GM13977 (cell line): ENCODE results near the gene SYTL3.
A peak's percentile ranks its signal among the peaks of the same experiment; 100 is the strongest.

Experiments used
- DNase-seq: peaks from one replicate; pipeline ENCODE4 v3.0.0; 2012; ENCODE audit warnings: low spot score
- in situ Hi-C: fragments of 300-500 bp; cut with MboI; formaldehyde crosslinking; loops from one replicate; pipeline ENCODE4 v1.12.0; 2022; ENCODE audit warnings: low sequenced_read_pairs, low pct_unique_long_range_greater_than_20kb, mixed read lengths, inconsistent platforms; ENCODE audit not compliant: unreplicated experiment
- TF ChIP-seq, protein P1 (sequence below): IDR thresholded peaks from 2 replicates; pipeline ENCODE4 v1.5.1; 2012; ENCODE audit warnings: mild to moderate bottlenecking, control low read depth; ENCODE audit not compliant: insufficient read depth; ENCODE audit errors: extremely low read depth, missing control alignments

Gene SYTL3

DNA sequence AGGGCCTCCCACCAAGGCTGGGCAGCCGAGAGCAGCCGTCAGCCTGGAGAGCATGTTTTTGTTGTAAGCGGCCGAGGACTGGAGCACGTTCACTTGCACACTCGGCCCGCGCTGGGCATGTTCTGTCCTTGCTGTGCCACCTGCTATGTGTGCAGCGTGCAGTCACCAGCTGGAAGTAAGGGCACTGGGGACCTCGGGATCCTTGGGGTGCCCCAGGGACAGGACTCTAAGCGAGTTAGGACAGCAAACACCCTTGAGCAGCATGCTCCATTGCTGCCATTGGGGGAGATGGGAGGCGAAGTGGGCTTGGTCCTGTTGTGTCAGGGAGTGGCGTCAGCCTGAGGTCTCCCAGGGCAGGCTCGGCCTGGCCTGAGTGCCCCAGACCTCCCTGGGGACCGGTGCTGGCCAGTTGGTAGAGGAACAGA lies 24.0 kb upstream of the SYTL3 start:
- in situ Hi-C loops: no loop called here
- TF ChIP-seq, protein P1, sequence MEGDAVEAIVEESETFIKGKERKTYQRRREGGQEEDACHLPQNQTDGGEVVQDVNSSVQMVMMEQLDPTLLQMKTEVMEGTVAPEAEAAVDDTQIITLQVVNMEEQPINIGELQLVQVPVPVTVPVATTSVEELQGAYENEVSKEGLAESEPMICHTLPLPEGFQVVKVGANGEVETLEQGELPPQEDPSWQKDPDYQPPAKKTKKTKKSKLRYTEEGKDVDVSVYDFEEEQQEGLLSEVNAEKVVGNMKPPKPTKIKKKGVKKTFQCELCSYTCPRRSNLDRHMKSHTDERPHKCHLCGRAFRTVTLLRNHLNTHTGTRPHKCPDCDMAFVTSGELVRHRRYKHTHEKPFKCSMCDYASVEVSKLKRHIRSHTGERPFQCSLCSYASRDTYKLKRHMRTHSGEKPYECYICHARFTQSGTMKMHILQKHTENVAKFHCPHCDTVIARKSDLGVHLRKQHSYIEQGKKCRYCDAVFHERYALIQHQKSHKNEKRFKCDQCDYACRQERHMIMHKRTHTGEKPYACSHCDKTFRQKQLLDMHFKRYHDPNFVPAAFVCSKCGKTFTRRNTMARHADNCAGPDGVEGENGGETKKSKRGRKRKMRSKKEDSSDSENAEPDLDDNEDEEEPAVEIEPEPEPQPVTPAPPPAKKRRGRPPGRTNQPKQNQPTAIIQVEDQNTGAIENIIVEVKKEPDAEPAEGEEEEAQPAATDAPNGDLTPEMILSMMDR: no peak
- DNase-seq: no peak

DNA sequence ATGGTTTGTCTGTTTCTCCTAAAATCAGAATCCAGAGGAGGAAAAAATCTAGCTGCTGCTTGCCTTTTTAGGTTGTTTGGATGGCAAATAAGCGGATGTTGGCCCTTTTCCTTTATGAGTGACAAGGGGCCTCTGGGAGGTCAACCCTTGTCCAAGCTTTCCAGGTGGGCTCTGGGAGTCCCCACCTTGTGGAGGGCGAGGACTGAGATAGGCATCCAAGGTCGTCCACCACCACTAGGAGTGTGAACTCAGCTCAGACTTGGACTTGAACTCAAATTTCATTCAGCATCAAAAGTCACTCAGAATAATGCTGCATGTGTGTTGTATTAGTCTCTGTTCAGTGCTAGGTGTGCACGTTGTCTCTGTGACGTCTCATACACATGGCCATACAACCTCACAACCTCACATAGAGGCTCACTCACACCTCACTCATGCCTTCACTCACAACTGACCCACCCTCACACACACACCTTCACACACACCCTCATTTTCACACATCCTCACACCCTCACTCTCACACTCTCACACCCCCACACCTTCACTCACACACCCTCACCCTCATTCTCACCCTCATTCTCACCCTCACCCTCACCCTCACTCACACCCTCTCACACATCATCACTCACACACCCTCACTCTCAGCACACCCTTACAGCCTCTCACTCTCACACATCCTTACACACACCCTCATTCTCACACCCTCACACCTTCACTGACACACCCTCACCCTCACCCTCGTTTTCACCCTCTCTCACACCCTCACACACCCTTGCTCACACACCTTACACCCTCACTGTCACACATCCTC lies 23.3 kb upstream of the SYTL3 start:
- no peak for DNase-seq
- TF ChIP-seq, protein P1: no peak
- in situ Hi-C loops: no loop called here

DNA sequence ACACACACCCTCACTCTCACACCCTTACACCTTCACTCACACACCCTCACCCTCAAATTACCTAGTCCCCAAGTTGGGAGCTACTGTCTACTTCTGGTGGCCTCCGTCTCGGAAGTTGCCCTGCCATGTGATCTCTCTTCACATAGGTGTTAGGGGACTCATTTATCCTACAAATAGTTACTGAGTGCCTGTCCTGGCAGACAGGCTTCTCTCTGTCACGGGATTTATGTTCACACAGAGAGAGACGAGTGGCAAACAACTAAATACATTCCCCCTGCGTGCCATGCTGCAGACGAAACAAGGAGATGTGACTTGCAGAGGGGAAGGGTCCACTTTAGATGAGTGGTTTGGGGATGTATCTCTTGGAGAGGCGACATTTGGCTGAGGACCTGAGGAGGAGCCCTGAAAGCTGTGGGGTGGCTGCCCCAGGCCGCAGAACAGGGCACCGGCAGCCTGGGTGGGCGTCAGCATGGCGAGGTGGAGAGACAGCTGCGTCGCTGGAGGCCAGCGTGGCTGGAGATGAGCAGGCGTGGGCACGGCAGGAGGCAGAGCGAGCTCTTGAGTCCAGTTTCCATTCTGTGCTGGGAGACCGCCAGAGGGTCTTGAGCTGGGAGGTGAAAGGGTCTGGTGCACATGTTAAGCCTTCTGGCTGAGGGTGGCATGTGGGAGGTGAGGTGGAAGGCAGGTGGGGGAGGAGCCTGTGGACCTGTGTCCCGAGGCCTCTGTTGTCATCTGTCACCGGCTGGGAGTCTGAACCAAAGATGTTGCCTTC lies 22.5 kb upstream of the SYTL3 start:
- in situ Hi-C loops: no loop called here
- no peak for DNase-seq

DNA sequence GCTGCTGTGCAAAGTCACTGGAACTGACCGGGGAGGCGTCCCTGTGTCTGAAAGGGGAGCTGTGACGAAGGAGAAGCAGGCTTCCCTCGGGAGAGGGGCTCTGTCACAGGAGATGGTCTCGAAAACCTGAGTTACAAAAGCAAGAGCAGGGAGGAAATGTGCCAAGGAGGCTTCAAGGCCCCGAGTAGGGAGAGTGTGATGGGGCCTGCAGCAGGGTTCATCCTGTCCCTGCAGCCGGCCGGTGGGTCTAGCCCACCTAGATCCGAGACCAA lies 22.0 kb upstream of the SYTL3 start:
- DNase-seq: no peak
- TF ChIP-seq, protein P1: no peak
- in situ Hi-C loops: no loop called here

More for the DNA sequence above, 22.5 kb upstream of the SYTL3 start:
- TF ChIP-seq, protein P1: no peak

DNA sequence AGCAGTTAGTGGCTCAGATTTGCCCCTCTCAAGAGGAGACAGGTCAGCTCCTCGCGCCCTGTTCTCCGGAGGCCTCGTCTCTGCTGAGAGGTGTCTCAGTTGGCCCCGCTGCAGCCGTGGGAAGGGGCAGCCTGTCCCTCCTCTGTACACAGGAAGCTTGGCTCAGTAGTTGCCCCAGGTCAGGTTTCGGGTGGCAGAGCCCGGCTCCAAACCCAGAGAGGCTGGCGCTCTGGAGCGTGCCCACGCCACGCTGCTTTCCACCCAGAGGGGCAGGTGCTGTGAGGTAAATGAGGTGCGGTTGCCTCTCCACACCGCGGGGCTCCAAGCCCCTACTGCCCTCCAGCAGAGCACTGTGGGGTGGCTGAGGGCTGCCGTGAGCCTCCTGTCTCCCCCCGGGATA lies 21.3 kb upstream of the SYTL3 start:
- in situ Hi-C loops: no loop called here
- TF ChIP-seq, protein P1: no peak
- DNase-seq: no peak

DNA sequence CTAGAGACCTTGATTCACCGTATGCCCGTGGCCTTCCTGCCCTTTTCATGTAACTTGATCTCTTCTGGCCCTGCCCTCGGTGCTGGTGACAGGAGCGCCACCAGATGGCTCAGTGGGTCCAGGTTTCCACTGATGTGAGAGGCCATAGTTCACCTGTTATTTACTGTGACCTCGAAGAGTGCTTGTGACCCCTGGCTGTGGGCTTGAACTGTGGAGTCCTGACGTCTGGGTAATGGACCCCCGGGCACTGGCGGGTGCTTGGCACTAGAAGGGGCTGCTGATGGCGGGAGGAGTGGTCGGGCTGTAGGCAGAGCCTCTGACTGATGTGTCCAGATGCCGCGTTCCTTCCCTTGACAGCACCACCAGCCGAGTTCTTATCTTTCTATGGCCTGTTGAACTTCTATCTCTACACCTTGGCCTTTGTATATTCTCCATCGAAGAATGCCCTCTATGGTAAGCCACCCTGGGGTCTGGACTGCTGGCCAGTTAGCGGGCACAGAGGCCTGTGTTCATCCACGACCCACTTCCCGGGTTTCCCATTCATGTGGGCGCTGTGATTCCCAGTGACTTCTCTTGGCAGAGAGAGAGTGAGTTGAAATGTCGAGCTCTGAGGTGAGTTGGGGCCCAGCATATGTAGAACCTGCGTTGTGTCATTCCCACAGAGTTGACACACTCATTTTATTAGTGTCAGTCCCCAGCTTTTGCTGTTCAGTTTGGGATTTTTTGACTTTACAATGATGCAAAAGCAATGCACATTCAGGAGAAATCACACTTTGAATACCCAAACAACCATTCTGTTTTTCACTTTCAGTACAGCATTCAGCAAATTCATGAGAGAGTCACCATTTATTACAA lies 20.3 kb upstream of the SYTL3 start:
- no peak for DNase-seq
- TF ChIP-seq, protein P1: peak; percentile 29
- in situ Hi-C loops: no loop called here
